DND-41 (cell line): ENCODE measurements around the gene RBMS3.

ENCODE experiments used
- ATAC-seq: fragments of 200-7000 bp; cut with Tn5 transposase; 3 replicates; pipeline ENCODE4 v1.9.1; 2021; ENCODE audit warnings: low read depth; ENCODE audit not compliant: insufficient read depth
- DNase-seq: peaks from one replicate; pipeline ENCODE4 v3.0.0-alpha.2; 2020
- H2AFZ ChIP-seq: 2 replicates; pipeline ENCODE4 v1.6.0; 2012; ENCODE audit warnings: low read depth, low read length
- H3K27ac ChIP-seq: 2 replicates; pipeline ENCODE4 v1.5.1; 2012; ENCODE audit warnings: low read length, inconsistent platforms
- H3K27me3 ChIP-seq: fragments of 200-600 bp; sonication (generic); 2 replicates; pipeline ENCODE4 v1.6.0; 2012; ENCODE audit warnings: low read length, mild to moderate bottlenecking, inconsistent platforms; ENCODE audit not compliant: insufficient read depth, poor library complexity
- H3K36me3 ChIP-seq: 2 replicates; pipeline ENCODE4 v1.5.1; 2012; ENCODE audit warnings: low read length, inconsistent platforms; ENCODE audit not compliant: insufficient read depth
- H3K4me1 ChIP-seq: 2 replicates; pipeline ENCODE4 v1.5.1; 2012; ENCODE audit warnings: mild to moderate bottlenecking, low read length; ENCODE audit not compliant: insufficient read depth
- H3K4me2 ChIP-seq: 2 replicates; pipeline ENCODE4 v1.6.0; 2012; ENCODE audit warnings: mild to moderate bottlenecking, moderate library complexity, low read length, inconsistent platforms; ENCODE audit not compliant: insufficient read depth
- H3K4me3 ChIP-seq, 2 experiments: fragments of 200-600 bp in 1 of 2; shearing (Covaris generic) in 1 of 2; 2 replicates each; pipeline ENCODE4 v1.5.1; 2012 to 2016; ENCODE audit warnings: inconsistent platforms in 2 of 2, low read length in 2 of 2, mild to moderate bottlenecking in 2 of 2, low read depth in 1 of 2, moderate library complexity in 1 of 2
- H3K79me2 ChIP-seq: 2 replicates; pipeline ENCODE4 v1.6.0; 2012; ENCODE audit warnings: low read length, inconsistent platforms; ENCODE audit not compliant: insufficient read depth
- H3K9ac ChIP-seq: 2 replicates; pipeline ENCODE4 v1.6.0; 2012; ENCODE audit warnings: low read depth, mild to moderate bottlenecking, inconsistent platforms, low read length, moderate library complexity
- H3K9me3 ChIP-seq: 2 replicates; pipeline ENCODE4 v1.5.1; 2012; ENCODE audit warnings: low read length, moderate library complexity, mild to moderate bottlenecking, inconsistent platforms; ENCODE audit not compliant: insufficient read depth, severe bottlenecking
- H4K20me1 ChIP-seq: 2 replicates; pipeline ENCODE4 v1.6.0; 2012; ENCODE audit warnings: low read length; ENCODE audit not compliant: insufficient read depth
- EZH2 ChIP-seq: IDR thresholded peaks from 3 replicates; pipeline ENCODE4 v1.6.1; 2012; ENCODE audit warnings: borderline replicate concordance, low read depth, mild to moderate bottlenecking, moderate library complexity, low read length, inconsistent platforms; ENCODE audit not compliant: severe bottlenecking
- TF ChIP-seq, protein P1 (sequence below): IDR thresholded peaks from 2 replicates; pipeline ENCODE4 v1.5.1; 2012; ENCODE audit warnings: borderline replicate concordance, low read length, moderate library complexity, mild to moderate bottlenecking; ENCODE audit not compliant: poor library complexity, severe bottlenecking; ENCODE audit errors: extremely low read depth

Gene RBMS3

GRCh38 chr3:29933802-29934490 is 653.1 kb downstream of the RBMS3 start:
- Histone ChIP-seq H3K27me3 (no peaks in the 10 kb centered on the region), H3K79me2 (no peaks in the 10 kb centered on the region), H3K4me3 (no peak overlapping the region), H2AFZ (no peak overlapping the region), H3K4me1 (no peaks in the 10 kb centered on the region), H3K9ac (no peak overlapping the region), H3K36me3 (no peaks in the 10 kb centered on the region), H3K4me2 (no peak overlapping the region), H4K20me1 (no peaks in the 10 kb centered on the region), H3K9me3 (no peaks in the 10 kb centered on the region), H3K27ac (no peak overlapping the region)
- TF ChIP-seq EZH2: no peak
- TF ChIP-seq, protein P1, sequence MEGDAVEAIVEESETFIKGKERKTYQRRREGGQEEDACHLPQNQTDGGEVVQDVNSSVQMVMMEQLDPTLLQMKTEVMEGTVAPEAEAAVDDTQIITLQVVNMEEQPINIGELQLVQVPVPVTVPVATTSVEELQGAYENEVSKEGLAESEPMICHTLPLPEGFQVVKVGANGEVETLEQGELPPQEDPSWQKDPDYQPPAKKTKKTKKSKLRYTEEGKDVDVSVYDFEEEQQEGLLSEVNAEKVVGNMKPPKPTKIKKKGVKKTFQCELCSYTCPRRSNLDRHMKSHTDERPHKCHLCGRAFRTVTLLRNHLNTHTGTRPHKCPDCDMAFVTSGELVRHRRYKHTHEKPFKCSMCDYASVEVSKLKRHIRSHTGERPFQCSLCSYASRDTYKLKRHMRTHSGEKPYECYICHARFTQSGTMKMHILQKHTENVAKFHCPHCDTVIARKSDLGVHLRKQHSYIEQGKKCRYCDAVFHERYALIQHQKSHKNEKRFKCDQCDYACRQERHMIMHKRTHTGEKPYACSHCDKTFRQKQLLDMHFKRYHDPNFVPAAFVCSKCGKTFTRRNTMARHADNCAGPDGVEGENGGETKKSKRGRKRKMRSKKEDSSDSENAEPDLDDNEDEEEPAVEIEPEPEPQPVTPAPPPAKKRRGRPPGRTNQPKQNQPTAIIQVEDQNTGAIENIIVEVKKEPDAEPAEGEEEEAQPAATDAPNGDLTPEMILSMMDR: no peak
- DNase-seq (no peak), ATAC-seq (no peak)

- no peak for DNase-seq
- no peak overlapping the region for H2AFZ ChIP-seq
- no peak overlapping the region for H3K4me3 ChIP-seq
- ATAC-seq: no peak
- no peak overlapping the region for H3K9ac ChIP-seq
- H3K79me2 ChIP-seq: no peaks in the 10 kb centered on the region
- TF ChIP-seq, protein P1: no peak
- no peak for TF ChIP-seq EZH2
- H3K9me3 ChIP-seq: no peaks in the 10 kb centered on the region
- no peaks in the 10 kb centered on the region for H3K36me3 ChIP-seq
- H3K27ac ChIP-seq: no peak overlapping the region
- no peaks in the 10 kb centered on the region for H4K20me1 ChIP-seq
- no peaks in the 10 kb centered on the region for H3K4me1 ChIP-seq
- no peak overlapping the region for H3K4me2 ChIP-seq
- no peaks in the 10 kb centered on the region for H3K27me3 ChIP-seq
Observed at GRCh38 chr3:29934751-29935150, 653.9 kb downstream of the RBMS3 start.

DNA sequence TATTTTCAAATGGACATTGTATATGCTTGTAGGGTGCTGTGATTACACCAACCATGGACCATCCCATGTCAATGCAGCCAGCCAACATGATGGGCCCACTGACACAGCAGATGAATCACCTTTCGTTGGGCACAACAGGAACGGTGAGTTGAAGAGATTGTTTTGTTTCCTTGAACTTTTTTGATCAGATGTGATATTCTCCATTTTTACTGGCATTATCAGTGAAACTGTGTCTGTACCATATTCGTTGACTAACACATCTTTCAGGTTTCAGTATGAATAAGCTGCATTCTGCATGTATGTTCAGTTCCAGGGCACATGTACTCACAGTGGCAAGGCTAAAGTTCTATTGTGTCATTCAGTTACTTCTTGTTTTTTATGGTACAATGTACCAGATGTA is 655.2 kb downstream of the RBMS3 start:
- Histone ChIP-seq H3K27ac (no peak overlapping the region), H2AFZ (no peak overlapping the region), H3K36me3 (no peaks in the 10 kb centered on the region), H3K4me3 (no peak overlapping the region), H3K4me2 (no peak overlapping the region), H3K4me1 (no peaks in the 10 kb centered on the region), H3K9me3 (no peaks in the 10 kb centered on the region), H3K27me3 (no peaks in the 10 kb centered on the region), H3K79me2 (no peaks in the 10 kb centered on the region), H4K20me1 (no peaks in the 10 kb centered on the region), H3K9ac (no peak overlapping the region)
- ATAC-seq (no peak), DNase-seq (no peak)
- TF ChIP-seq, protein P1: no peak
- TF ChIP-seq EZH2: no peak
